ENCODE data around the gene SLC12A2.

DNA sequence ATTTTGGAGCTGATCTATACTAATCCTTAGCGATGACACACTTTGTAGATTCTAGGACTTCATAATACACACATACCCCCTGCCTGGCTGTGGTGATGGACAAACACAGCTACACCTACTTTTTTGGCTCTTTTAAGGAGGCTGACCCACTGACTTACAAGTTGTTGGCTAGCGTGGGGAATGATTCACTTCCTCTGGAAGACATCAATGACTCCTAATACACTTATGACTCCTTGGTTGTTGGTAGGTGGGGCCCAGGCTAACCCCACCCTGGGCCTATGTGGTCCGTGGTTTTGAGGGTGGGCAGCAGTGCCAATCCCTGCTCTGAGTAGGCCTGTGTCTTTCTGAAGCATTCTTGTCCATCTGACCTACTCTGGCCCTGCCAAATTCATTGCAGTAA lies 144.4 kb downstream of the SLC12A2 start:
- no peak for TF ChIP-seq EZH2 (IDR thresholded peaks at IDR 0.05; ENCODE audit: low read length)
- TF ChIP-seq, protein P1, sequence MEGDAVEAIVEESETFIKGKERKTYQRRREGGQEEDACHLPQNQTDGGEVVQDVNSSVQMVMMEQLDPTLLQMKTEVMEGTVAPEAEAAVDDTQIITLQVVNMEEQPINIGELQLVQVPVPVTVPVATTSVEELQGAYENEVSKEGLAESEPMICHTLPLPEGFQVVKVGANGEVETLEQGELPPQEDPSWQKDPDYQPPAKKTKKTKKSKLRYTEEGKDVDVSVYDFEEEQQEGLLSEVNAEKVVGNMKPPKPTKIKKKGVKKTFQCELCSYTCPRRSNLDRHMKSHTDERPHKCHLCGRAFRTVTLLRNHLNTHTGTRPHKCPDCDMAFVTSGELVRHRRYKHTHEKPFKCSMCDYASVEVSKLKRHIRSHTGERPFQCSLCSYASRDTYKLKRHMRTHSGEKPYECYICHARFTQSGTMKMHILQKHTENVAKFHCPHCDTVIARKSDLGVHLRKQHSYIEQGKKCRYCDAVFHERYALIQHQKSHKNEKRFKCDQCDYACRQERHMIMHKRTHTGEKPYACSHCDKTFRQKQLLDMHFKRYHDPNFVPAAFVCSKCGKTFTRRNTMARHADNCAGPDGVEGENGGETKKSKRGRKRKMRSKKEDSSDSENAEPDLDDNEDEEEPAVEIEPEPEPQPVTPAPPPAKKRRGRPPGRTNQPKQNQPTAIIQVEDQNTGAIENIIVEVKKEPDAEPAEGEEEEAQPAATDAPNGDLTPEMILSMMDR (optimal IDR thresholded peaks at IDR 0.05 in 1 of 3, IDR thresholded peaks at IDR 0.05 in 1 of 3, conservative IDR thresholded peaks at IDR 0.05 in 1 of 3; ENCODE audit: extremely low read depth in 1 of 3, insufficient read depth in 2 of 3, low read length in 3 of 3): no peak

Data from keratinocyte (primary cell).